Glutamatergic neuron (in vitro differentiated cells): ENCODE data around the gene THPO. TPM values are rescaled to one million over a fixed set of nuclear protein-coding genes. Genes with fewer than 3 reads are reported as not detected.

Experiments
- DNase-seq: peaks from one replicate; pipeline ENCODE4 v3.0.0; 2022
- H3K27ac Mint-ChIP-seq: one replicate; pipeline ENCODE4 v1.8.0; 2020; ENCODE audit warnings: mild to moderate bottlenecking, mixed read lengths, inconsistent platforms; ENCODE audit not compliant: unreplicated experiment
- H3K27me3 Mint-ChIP-seq: one replicate; pipeline ENCODE4 v1.8.0; 2020; ENCODE audit warnings: mild to moderate bottlenecking, moderate library complexity, mixed read lengths, inconsistent platforms; ENCODE audit not compliant: unreplicated experiment
- H3K36me3 Mint-ChIP-seq: one replicate; pipeline ENCODE4 v1.8.0; 2020; ENCODE audit warnings: mild to moderate bottlenecking, mixed read lengths, inconsistent platforms; ENCODE audit not compliant: unreplicated experiment
- H3K4me1 Mint-ChIP-seq: one replicate; pipeline ENCODE4 v1.8.0; 2020; ENCODE audit warnings: mild to moderate bottlenecking, low read depth, mixed read lengths, inconsistent platforms; ENCODE audit not compliant: unreplicated experiment
- H3K4me3 Mint-ChIP-seq: one replicate; pipeline ENCODE4 v1.8.0; 2020; ENCODE audit warnings: mild to moderate bottlenecking, mixed read lengths, inconsistent platforms; ENCODE audit not compliant: unreplicated experiment
- H3K9me3 Mint-ChIP-seq: one replicate; pipeline ENCODE4 v1.8.0; 2020; ENCODE audit warnings: mild to moderate bottlenecking, moderate library complexity, mixed read lengths, inconsistent platforms; ENCODE audit not compliant: unreplicated experiment
- CTCF ChIP-seq: fragments of 200-600 bp; sonication (generic); IDR thresholded peaks from one replicate; pipeline ENCODE4 v1.5.0; 2021; ENCODE audit not compliant: partially characterized antibody, unreplicated experiment
- total RNA-seq: library from RNA; stranded (reverse); fragmentation: NEBNext Ultra II Directional; extraction: Animal tissue kit (Norgen Biotek cat#: 25700); gene quantifications from one replicate; pipeline ENCODE4 v1.2.1, GENCODE V29; 2021; ENCODE audit not compliant: unreplicated experiment

The THPO gene
- total RNA-seq, 1 donor from 2014 or later: 1.6 TPM

- DNase-seq: peak; percentile 96
- peak overlapping the region; percentile 91 for H3K27ac Mint-ChIP-seq
- H3K9me3 Mint-ChIP-seq: peaks cover 11% of the 10 kb centered on the region
- peak overlapping the region; percentile 96 for H3K4me3 Mint-ChIP-seq
- no peaks in the 10 kb centered on the region for H3K4me1 Mint-ChIP-seq
- TF ChIP-seq CTCF: peak; percentile 49
- peaks cover 16% of the 10 kb centered on the region for H3K27me3 Mint-ChIP-seq
- H3K36me3 Mint-ChIP-seq: no peaks in the 10 kb centered on the region
Measured at GRCh38 chr3:184362668-184363546, 15.1 kb downstream of the THPO start.

- peaks cover 16% of the 10 kb centered on the region for H3K27me3 Mint-ChIP-seq
- peak; percentile 65 for DNase-seq
- H3K36me3 Mint-ChIP-seq: no peaks in the 10 kb centered on the region
- H3K9me3 Mint-ChIP-seq: peaks cover 11% of the 10 kb centered on the region
- no peak for TF ChIP-seq CTCF
- no peaks in the 10 kb centered on the region for H3K4me1 Mint-ChIP-seq
- peak overlapping the region; percentile 96 for H3K4me3 Mint-ChIP-seq
- H3K27ac Mint-ChIP-seq: peak overlapping the region; percentile 91
Measured at GRCh38 chr3:184361932-184362667, 15.9 kb downstream of the THPO start.

DNA sequence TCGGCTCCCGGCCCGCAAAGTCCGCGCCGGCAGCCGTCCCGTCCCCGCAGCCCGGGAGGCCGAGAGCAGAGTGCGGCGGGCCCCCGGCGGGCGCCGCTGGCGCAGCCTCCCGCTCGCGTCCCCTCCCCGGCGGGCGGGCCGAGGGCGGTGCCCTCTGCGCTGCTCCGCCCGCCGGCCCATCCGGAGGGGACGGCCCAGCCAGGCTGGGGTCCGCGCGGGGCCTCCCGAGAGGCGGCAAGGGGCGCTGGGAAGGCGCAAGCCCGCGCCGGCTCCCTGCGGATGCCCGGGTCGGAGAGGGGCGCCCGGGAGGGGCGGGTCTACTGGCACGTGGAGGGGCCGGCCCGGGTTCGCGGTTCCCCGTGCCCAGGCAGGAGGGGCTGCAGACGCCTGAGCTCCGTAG, 16.5 kb downstream of the THPO start, which contains the start of the genes CLCN2 and POLR2H:
TSS of gene CLCN2 (minus strand) at position 74 of the 400 bp plus-strand sequence. CDS start 126 bp downstream, outside the sequence.
TSS of gene POLR2H (plus strand) at position 179 of the 400 bp plus-strand sequence. CDS start 1,783 bp downstream, outside the sequence.
- Mint-ChIP-seq H3K4me3 (peak within 1 kb of the TSS; percentile 96), H3K9me3 (peaks cover 13% of the 10 kb centered on the region), H3K36me3 (no peaks in the 10 kb centered on the region), H3K27me3 (peaks cover 16% of the 10 kb centered on the region), H3K4me1 (no peaks in the 10 kb centered on the region), H3K27ac (peak within 1 kb of the TSS; percentile 91)
- no peak for TF ChIP-seq CTCF
- peak; percentile 75 for DNase-seq

GRCh38 chr3:184360929-184361531, 17.0 kb downstream of the THPO start:
- H3K36me3 Mint-ChIP-seq: no peaks in the 10 kb centered on the region
- H3K27ac Mint-ChIP-seq: no peak overlapping the region

More at GRCh38 chr3:184360929-184361531, 17.0 kb downstream of the THPO start:
- peaks cover 16% of the 10 kb centered on the region for H3K27me3 Mint-ChIP-seq
- no peak for DNase-seq
- peak overlapping the region; percentile 86 for H3K4me3 Mint-ChIP-seq
- peaks cover 13% of the 10 kb centered on the region for H3K9me3 Mint-ChIP-seq
- H3K4me1 Mint-ChIP-seq: no peaks in the 10 kb centered on the region
- no peak for TF ChIP-seq CTCF
